HepG2 (cell line): ENCODE data around the gene NKD1. TPM values are rescaled to one million over a fixed set of nuclear protein-coding genes. Genes with fewer than 3 reads are reported as not detected.

Source experiments
- ARNT ChIP-seq: fragments of 450-650 bp; IDR thresholded peaks from 2 replicates; pipeline ENCODE4 v1.6.1; 2017
- CHD4 ChIP-seq: fragments of 200-600 bp; sonication (generic); IDR thresholded peaks from 2 replicates; pipeline ENCODE4 v1.7.0; 2017; ENCODE audit warnings: mild to moderate bottlenecking, low read length, borderline replicate concordance
- ELF3 ChIP-seq: IDR thresholded peaks from 2 replicates; pipeline ENCODE4 v1.6.1; 2016; ENCODE audit warnings: missing genetic modification reagents, missing compliant biosample characterization
- HNF4G ChIP-seq, 2 experiments: sonication (generic) in 1 of 2; formaldehyde crosslinking in 1 of 2; IDR thresholded peaks; 2 replicates each; pipeline versions ENCODE4 v1.4.0 to v1.6.1; 2011 to 2020; ENCODE audit warnings: borderline replicate concordance in 2 of 2, low read depth in 2 of 2, mild to moderate bottlenecking in 2 of 2, low read length in 1 of 2, missing genetic modification reagents in 1 of 2, moderate library complexity in 1 of 2
- HOXA3 ChIP-seq: sonication (generic); formaldehyde crosslinking; IDR thresholded peaks from 2 replicates; pipeline ENCODE4 v1.5.0; 2020; ENCODE audit warnings: missing genetic modification reagents
- MAFK ChIP-seq, 2 experiments: IDR thresholded peaks in 1 of 2; conservative IDR thresholded peaks in 1 of 2; 2 replicates each; pipeline ENCODE4 v1.6.1; 2011; ENCODE audit warnings: improper control_type of control experiment in 2 of 2, low read length in 2 of 2
- SIN3B ChIP-seq: fragments of 150-350 bp; IDR thresholded peaks from 2 replicates; pipeline ENCODE4 v1.6.1; 2014; ENCODE audit warnings: low read length
- TARDBP ChIP-seq: sonication (generic); formaldehyde crosslinking; IDR thresholded peaks from 2 replicates; pipeline ENCODE4 v1.8.0; 2022; ENCODE audit warnings: mild to moderate bottlenecking, missing genetic modification reagents
- THYN1 ChIP-seq: sonication (generic); formaldehyde crosslinking; IDR thresholded peaks from 2 replicates; pipeline ENCODE4 v1.8.1; 2023; ENCODE audit warnings: low read depth, mild to moderate bottlenecking, moderate library complexity, missing genetic modification reagents, borderline replicate concordance
- YEATS4 ChIP-seq: sonication (generic); formaldehyde crosslinking; IDR thresholded peaks from 2 replicates; pipeline ENCODE4 v1.4.0; 2020; ENCODE audit warnings: missing genetic modification reagents, borderline replicate concordance
- ZBTB7A ChIP-seq: sonication (generic); formaldehyde crosslinking; IDR thresholded peaks from 2 replicates; pipeline ENCODE4 v1.8.0; 2022; ENCODE audit warnings: mild to moderate bottlenecking, missing genetic modification reagents
- ZFYVE20 ChIP-seq: sonication (generic); formaldehyde crosslinking; IDR thresholded peaks from 2 replicates; pipeline ENCODE4 v1.8.0; 2023; ENCODE audit warnings: low read depth, mild to moderate bottlenecking, moderate library complexity, missing genetic modification reagents, borderline replicate concordance
- ZNF224 ChIP-seq: sonication (generic); formaldehyde crosslinking; IDR thresholded peaks from 2 replicates; pipeline ENCODE4 v1.5.0; 2020; ENCODE audit warnings: mild to moderate bottlenecking, missing genetic modification reagents
- ZNF34 ChIP-seq: sonication (generic); formaldehyde crosslinking; IDR thresholded peaks from 2 replicates; pipeline ENCODE4 v1.4.0; 2020; ENCODE audit warnings: mild to moderate bottlenecking, missing genetic modification reagents, borderline replicate concordance
- polyA plus RNA-seq, 8 experiments: library from polyadenylated mRNA; depleted of rRNA in 3 of 8; stranded (reverse) in 7 of 8; unstranded in 1 of 8; fragments of >200 nt; fragmentation: Illumina TruSeq in 4 of 8; extraction: Trizol in 4 of 8; gene quantifications; 2 replicates each; pipeline versions ENCODE4 v1.2.1 to v1.2.3, GENCODE V29; 2011 to 2016; ENCODE audit warnings: low read depth in 4 of 8, missing spikeins in 1 of 8, mixed read lengths in 1 of 8; ENCODE audit not compliant: insufficient read depth in 1 of 8
- total RNA-seq, 5 experiments: library from RNA; depleted of rRNA; stranded (reverse); fragments of >200 nt; fragmentation: Illumina TruSeq; extraction: Trizol; gene quantifications; 2 replicates each; pipeline ENCODE4 v1.2.3, GENCODE V29; 2016; ENCODE audit warnings: low read depth in 1 of 5
- TF ChIP-seq, protein P1 (sequence below): IDR thresholded peaks from 2 replicates; pipeline ENCODE4 v1.6.1; 2016; ENCODE audit warnings: low read depth, borderline replicate concordance
- TF ChIP-seq, protein P2 (sequence below): sonication (generic); formaldehyde crosslinking; IDR thresholded peaks from 2 replicates; pipeline ENCODE4 v1.4.0; 2020; ENCODE audit warnings: mild to moderate bottlenecking, missing genetic modification reagents
- TF ChIP-seq, protein P3 (sequence below): sonication (generic); formaldehyde crosslinking; IDR thresholded peaks from 2 replicates; pipeline ENCODE4 v1.5.1; 2020; ENCODE audit warnings: mild to moderate bottlenecking, missing genetic modification reagents, borderline replicate concordance

Gene NKD1
- total and polyA plus RNA-seq, 2 of the 13 experiments (the other 11 are each of a cell fraction or from before 2014, with no cell fraction given), result 70.4 to 121 TPM

DNA sequence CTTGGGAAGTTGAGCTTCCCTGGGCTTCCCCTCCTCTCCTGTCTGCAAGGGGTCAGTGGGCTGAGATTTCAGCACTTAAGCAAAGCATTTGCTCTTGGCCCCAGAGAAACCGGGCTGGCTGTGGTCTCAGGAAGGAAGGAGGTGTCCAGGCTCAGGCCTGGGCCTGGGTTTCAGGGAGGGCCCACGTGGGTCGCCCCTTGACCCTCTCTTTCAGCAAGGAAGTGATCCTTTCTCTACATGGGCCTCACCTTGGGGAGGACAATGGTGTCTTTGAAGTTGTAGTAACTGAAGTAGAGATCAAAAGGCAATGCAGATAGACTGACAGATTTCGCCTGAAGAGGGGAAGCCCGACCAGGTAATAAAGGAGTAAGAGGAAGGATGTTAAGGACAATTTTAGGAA is 147.9 kb downstream of the NKD1 start (continued):
- TF ChIP-seq, protein P1, sequence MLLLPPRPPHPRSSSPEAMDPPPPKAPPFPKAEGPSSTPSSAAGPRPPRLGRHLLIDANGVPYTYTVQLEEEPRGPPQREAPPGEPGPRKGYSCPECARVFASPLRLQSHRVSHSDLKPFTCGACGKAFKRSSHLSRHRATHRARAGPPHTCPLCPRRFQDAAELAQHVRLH (CRISPR knock-in tag), result no peak
- no peak for TF ChIP-seq MAFK (conservative IDR thresholded peaks at IDR 0.05 in 1 of 2, IDR thresholded peaks at IDR 0.05 in 1 of 2; ENCODE audit: low read length in 2 of 2)
- no peak for TF ChIP-seq ZNF224 (CRISPR knock-in tag)
- no peak for TF ChIP-seq HNF4G (IDR thresholded peaks at IDR 0.05; ENCODE audit: borderline replicate concordance, low read depth, low read length)
- no peak for TF ChIP-seq HNF4G (CRISPR knock-in tag; IDR thresholded peaks at IDR 0.05; ENCODE audit: borderline replicate concordance, low read depth)
- TF ChIP-seq TARDBP (CRISPR knock-in tag), result no peak
- TF ChIP-seq, protein P2, sequence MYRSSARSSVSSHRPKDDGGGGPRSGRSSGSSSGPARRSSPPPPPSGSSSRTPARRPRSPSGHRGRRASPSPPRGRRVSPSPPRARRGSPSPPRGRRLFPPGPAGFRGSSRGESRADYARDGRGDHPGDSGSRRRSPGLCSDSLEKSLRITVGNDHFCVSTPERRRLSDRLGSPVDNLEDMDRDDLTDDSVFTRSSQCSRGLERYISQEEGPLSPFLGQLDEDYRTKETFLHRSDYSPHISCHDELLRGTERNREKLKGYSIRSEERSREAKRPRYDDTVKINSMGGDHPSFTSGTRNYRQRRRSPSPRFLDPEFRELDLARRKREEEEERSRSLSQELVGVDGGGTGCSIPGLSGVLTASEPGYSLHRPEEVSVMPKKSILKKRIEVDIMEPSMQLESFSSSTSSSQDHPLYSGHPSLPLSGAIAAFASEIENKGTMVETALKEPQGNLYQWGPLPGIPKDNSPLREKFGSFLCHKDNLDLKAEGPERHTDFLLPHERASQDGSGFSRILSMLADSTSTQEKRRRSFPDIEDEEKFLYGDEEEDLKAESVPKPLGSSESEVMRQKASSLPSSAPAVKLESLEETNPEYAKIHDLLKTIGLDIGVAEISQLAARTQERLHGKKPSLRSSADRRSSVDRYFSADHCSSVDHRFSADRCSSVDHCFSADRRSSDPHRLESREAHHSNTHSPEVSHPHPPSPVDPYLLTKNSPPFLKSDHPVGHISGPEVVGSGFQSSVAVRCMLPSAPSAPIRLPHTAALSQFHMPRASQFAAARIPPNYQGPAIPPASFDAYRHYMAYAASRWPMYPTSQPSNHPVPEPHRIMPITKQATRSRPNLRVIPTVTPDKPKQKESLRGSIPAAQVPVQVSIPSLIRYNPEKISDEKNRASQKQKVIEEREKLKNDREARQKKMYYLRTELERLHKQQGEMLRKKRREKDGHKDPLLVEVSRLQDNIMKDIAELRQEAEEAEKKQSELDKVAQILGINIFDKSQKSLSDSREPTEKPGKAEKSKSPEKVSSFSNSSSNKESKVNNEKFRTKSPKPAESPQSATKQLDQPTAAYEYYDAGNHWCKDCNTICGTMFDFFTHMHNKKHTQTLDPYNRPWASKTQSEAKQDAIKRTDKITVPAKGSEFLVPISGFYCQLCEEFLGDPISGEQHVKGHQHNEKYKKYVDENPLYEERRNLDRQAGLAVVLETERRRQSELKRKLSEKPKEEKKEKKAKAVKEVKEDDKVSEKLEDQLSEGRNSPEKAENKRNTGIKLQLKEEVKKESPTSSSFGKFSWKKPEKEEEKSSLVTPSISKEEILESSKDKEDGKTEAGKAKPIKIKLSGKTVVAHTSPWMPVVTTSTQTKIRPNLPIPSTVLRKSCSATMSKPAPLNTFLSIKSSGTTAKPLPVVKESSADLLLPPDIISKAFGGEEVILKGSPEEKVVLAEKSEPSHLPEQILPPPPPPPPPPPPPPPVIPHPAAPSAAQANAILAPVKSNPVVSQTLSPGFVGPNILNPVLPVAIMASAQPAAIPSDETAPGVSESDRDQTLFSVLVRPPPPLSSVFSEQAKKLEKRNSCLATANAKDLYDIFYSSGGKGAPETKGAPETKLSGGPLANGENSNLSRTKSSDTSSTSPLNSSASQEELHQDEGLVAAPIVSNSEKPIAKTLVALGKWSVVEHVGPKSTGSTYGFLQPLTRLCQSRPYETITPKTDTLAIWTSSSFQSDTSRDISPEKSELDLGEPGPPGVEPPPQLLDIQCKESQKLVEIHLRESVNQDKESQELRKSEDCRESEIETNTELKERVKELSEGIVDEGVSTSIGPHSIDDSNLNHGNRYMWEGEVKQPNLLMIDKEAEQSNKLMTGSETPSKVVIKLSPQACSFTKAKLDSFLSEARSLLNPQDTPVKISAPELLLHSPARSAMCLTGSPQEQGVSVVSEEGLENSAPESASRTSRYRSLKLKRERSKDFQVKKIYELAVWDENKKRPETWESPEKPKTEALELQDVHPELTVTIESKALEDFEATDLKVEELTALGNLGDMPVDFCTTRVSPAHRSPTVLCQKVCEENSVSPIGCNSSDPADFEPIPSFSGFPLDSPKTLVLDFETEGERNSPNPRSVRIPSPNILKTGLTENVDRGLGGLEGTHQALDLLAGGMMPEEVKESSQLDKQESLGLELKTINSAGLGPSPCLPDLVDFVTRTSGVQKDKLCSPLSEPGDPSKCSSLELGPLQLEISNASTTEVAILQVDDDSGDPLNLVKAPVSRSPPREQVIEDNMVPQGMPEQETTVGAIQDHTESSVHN, result no peak
- no peak for TF ChIP-seq SIN3B
- TF ChIP-seq ELF3 (CRISPR knock-in tag), result peak; percentile 34; the same call in 1 of the 2 replicates
- no peak for TF ChIP-seq ZFYVE20
- TF ChIP-seq ARNT, result no peak
- TF ChIP-seq HOXA3 (CRISPR knock-in tag), result no peak
- TF ChIP-seq YEATS4, result no peak
- no peak for TF ChIP-seq THYN1 (CRISPR knock-in tag)
- TF ChIP-seq, protein P3, sequence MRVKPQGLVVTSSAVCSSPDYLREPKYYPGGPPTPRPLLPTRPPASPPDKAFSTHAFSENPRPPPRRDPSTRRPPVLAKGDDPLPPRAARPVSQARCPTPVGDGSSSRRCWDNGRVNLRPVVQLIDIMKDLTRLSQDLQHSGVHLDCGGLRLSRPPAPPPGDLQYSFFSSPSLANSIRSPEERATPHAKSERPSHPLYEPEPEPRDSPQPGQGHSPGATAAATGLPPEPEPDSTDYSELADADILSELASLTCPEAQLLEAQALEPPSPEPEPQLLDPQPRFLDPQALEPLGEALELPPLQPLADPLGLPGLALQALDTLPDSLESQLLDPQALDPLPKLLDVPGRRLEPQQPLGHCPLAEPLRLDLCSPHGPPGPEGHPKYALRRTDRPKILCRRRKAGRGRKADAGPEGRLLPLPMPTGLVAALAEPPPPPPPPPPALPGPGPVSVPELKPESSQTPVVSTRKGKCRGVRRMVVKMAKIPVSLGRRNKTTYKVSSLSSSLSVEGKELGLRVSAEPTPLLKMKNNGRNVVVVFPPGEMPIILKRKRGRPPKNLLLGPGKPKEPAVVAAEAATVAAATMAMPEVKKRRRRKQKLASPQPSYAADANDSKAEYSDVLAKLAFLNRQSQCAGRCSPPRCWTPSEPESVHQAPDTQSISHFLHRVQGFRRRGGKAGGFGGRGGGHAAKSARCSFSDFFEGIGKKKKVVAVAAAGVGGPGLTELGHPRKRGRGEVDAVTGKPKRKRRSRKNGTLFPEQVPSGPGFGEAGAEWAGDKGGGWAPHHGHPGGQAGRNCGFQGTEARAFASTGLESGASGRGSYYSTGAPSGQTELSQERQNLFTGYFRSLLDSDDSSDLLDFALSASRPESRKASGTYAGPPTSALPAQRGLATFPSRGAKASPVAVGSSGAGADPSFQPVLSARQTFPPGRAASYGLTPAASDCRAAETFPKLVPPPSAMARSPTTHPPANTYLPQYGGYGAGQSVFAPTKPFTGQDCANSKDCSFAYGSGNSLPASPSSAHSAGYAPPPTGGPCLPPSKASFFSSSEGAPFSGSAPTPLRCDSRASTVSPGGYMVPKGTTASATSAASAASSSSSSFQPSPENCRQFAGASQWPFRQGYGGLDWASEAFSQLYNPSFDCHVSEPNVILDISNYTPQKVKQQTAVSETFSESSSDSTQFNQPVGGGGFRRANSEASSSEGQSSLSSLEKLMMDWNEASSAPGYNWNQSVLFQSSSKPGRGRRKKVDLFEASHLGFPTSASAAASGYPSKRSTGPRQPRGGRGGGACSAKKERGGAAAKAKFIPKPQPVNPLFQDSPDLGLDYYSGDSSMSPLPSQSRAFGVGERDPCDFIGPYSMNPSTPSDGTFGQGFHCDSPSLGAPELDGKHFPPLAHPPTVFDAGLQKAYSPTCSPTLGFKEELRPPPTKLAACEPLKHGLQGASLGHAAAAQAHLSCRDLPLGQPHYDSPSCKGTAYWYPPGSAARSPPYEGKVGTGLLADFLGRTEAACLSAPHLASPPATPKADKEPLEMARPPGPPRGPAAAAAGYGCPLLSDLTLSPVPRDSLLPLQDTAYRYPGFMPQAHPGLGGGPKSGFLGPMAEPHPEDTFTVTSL (CRISPR knock-in tag), result no peak
- no peak for TF ChIP-seq ZBTB7A (CRISPR knock-in tag)
- TF ChIP-seq CHD4, result no peak
- no peak for TF ChIP-seq ZNF34 (CRISPR knock-in tag)
